ENCODE results near the gene KATNAL1.

Gene KATNAL1

GRCh38 chr13:30312904-30313303, 5.6 kb upstream of the KATNAL1 start:
- Histone ChIP-seq H3K9me3 (replicated peaks in 1 of 11) (peaks cover 0 to 12% (median 0%) of the 10 kb centered on the region in 11 experiments; a peak in 2 of 22 replicates), H3K4me1 (peaks cover 27 to 58% (median 54%) of the 10 kb centered on the region in 10 experiments), H3K27me3 (no peaks in the 10 kb centered on the region), H3K4me2 (peak overlapping the region; percentile 50 to 75 (median 62); a peak in 21 of 22 replicates), H3K9ac (no peak overlapping the region), H4K20me1 (no peaks in the 10 kb centered on the region; a peak in 2 of 22 replicates), H3K4me3 (no peak overlapping the region), H3K27ac (peak overlapping the region in 3 of 11 experiments; percentile 4 to 36 (median 19); a peak in 2 of 22 replicates), H3K36me3 (peaks cover 0 to 11% (median 0%) of the 10 kb centered on the region in 11 experiments; a peak in 3 of 22 replicates)
- TF ChIP-seq Cebpa-rat (IDR thresholded peaks at IDR 0.05): no peak

DNA sequence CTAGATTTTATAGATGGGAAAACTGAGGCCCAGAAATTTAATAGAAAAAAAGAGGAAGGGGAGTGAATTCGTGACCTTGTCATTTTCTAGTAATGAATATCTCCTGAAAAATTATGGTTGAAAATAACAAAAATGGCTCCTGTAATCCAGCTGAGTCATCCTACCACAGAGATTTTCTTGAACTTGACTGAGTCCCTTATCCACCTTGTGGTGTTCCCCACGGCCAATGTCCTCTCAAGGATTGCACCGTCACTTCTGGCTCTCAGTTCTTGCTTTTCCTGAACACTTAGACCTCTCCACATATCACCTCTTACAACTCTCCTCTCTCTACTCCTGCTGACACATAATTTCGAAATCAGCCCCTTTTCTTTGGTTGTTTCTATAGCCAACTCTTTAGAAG, 1.2 kb upstream of the KATNAL1 start:
- peak overlapping the region in 5 of 11 experiments; percentile 33 to 92 (median 88); a peak in 9 of 22 replicates for H3K27ac ChIP-seq
- no peak overlapping the region; a peak in 1 of 22 replicates for H3K9ac ChIP-seq
- peak overlapping the region; percentile 6 to 93 (median 84); a peak in 19 of 22 replicates for H3K4me2 ChIP-seq

DNA sequence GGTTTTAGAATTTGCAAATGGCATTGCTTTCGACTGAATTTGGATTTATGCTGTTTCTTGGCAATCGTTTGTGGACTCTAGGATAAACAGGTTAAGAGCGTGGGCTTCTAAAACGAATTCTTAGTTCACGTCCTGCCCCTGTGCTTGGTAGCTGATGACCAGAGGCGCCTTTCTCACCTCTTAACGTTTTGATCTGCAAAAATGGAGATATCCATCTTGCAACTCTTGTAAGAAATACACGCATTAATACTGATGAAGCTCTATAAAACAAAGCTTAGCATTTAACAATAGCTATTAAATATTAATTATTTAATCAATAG, 580 bp upstream of the KATNAL1 start:
- H3K27me3 ChIP-seq: no peaks in the 10 kb centered on the region
- H4K20me1 ChIP-seq: no peaks in the 10 kb centered on the region; a peak in 1 of 22 replicates
- H3K4me3 ChIP-seq: peak overlapping the region; percentile 88 to 98 (median 93)
- peaks cover 0 to 12% (median 0%) of the 10 kb centered on the region in 11 experiments; a peak in 2 of 22 replicates for H3K9me3 ChIP-seq (replicated peaks in 1 of 11)
- peak overlapping the region in 9 of 11 experiments; percentile 84 to 92 (median 90); a peak in 17 of 22 replicates for H3K27ac ChIP-seq
- H3K4me2 ChIP-seq: peak overlapping the region; percentile 70 to 94 (median 87)
- peaks cover 0 to 11% (median 0%) of the 10 kb centered on the region in 11 experiments; a peak in 2 of 22 replicates for H3K36me3 ChIP-seq
- H3K4me1 ChIP-seq: peaks cover 45 to 69% (median 65%) of the 10 kb centered on the region in 10 experiments
- no peak for TF ChIP-seq Cebpa-rat (IDR thresholded peaks at IDR 0.05)
- H3K9ac ChIP-seq: peak overlapping the region; percentile 83 to 94 (median 89); a peak in 20 of 22 replicates

More for the DNA sequence above, 1.2 kb upstream of the KATNAL1 start:
- Histone ChIP-seq H3K9me3 (replicated peaks in 1 of 11) (peaks cover 0 to 12% (median 0%) of the 10 kb centered on the region in 11 experiments; a peak in 2 of 22 replicates), H3K36me3 (peaks cover 0 to 11% (median 0%) of the 10 kb centered on the region in 11 experiments; a peak in 2 of 22 replicates), H3K4me3 (no peak overlapping the region), H3K4me1 (peaks cover 45 to 69% (median 67%) of the 10 kb centered on the region in 10 experiments), H4K20me1 (no peaks in the 10 kb centered on the region; a peak in 2 of 22 replicates), H3K27me3 (no peaks in the 10 kb centered on the region)
- TF ChIP-seq Cebpa-rat (IDR thresholded peaks at IDR 0.05): no peak

DNA sequence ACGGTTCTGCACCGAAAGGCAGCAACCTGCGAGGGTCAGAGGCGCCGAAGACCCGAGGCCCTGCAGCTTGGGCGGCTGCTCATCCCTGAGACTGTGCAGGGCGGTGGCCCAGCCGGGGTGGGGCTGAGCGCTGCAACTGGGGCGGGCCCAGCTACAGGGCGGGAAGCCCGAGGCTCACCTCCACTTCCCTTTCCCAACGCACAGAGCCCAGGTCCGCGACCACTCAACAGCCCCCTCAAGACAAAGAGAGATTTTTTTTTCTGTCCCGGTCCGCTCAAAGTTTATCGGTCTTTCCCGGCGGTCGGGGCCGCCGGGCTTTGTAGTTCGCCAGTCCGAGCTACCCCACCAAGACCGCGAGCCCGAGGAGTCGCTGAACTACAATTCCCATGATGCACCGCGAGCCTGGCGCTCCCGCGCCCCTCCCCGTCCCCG, 573 bp downstream of the KATNAL1 start:
- Histone ChIP-seq H3K4me2 (peak overlapping the region; percentile 72 to 93 (median 85)), H3K27me3 (no peaks in the 10 kb centered on the region), H3K4me1 (peaks cover 37 to 60% (median 54%) of the 10 kb centered on the region in 10 experiments), H3K27ac (peak overlapping the region; percentile 63 to 92 (median 89); a peak in 21 of 22 replicates), H3K36me3 (peaks cover 0 to 11% (median 0%) of the 10 kb centered on the region in 11 experiments; a peak in 2 of 22 replicates), H3K4me3 (peak overlapping the region; percentile 88 to 98 (median 93)), H3K9me3 (replicated peaks in 1 of 11) (peaks cover 0 to 12% (median 0%) of the 10 kb centered on the region in 11 experiments; a peak in 2 of 22 replicates), H3K9ac (peak overlapping the region; percentile 83 to 94 (median 89)), H4K20me1 (no peaks in the 10 kb centered on the region)
- no peak for TF ChIP-seq Cebpa-rat (IDR thresholded peaks at IDR 0.05)

DNA sequence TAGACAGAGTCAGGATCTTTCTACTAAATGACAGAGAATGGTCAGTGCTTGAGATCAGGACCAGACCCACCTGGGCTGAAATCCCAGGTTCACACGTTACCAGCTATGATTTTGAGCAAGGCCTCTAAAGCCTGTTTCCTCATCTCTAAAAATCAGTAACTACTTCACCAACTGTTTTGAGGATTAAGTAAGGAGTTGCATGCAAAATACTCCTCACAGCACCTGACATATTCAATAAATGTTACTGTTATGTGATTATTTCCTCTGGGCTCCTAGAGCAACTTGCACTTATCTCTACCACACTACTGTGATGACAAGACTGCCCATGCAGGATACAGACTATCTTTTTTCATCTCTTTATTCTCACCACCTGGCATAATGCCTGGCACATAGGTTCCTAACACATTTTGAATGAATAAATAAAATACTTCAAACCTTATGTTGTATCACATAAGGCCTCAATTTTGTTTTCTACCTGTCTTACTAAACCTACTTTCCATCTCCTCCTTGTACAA, 1.8 kb downstream of the KATNAL1 start:
- Histone ChIP-seq H3K36me3 (peaks cover 0 to 6% (median 0%) of the 10 kb centered on the region in 11 experiments; a peak in 3 of 22 replicates), H3K4me2 (peak overlapping the region; percentile 70 to 93 (median 79); a peak in 21 of 22 replicates), H3K9ac (peak overlapping the region in 4 of 11 experiments; percentile 10 to 94 (median 58); a peak in 3 of 22 replicates), H3K4me1 (peaks cover 31 to 54% (median 48%) of the 10 kb centered on the region in 10 experiments), H3K4me3 (peak overlapping the region in 3 of 10 experiments; percentile 90 to 98 (median 92); a peak in 3 of 20 replicates), H3K9me3 (replicated peaks in 1 of 11) (peaks cover 0 to 12% (median 0%) of the 10 kb centered on the region in 11 experiments; a peak in 3 of 22 replicates), H3K27me3 (no peaks in the 10 kb centered on the region), H4K20me1 (no peaks in the 10 kb centered on the region), H3K27ac (no peak overlapping the region)
- TF ChIP-seq Cebpa-rat (IDR thresholded peaks at IDR 0.05): no peak

- H4K20me1 ChIP-seq: 0 out of 22 replicates have a peak, but pooled peaks cover 0 to 4% (median 0%) of the 10 kb centered on the region in 11 experiments
- peaks cover 0 to 10% (median 7%) of the 10 kb centered on the region in 11 experiments; a peak in 12 of 22 replicates for H3K9me3 ChIP-seq (replicated peaks in 1 of 11)
- H3K27me3 ChIP-seq: no peaks in the 10 kb centered on the region
- TF ChIP-seq Cebpa-rat (IDR thresholded peaks at IDR 0.05): no peak
- H3K4me1 ChIP-seq: peaks cover 26 to 47% (median 41%) of the 10 kb centered on the region in 10 experiments
- H3K27ac ChIP-seq: no peak overlapping the region
- no peak overlapping the region for H3K9ac ChIP-seq
- H3K36me3 ChIP-seq: peaks cover 0 to 3% (median 0%) of the 10 kb centered on the region in 11 experiments; a peak in 2 of 22 replicates
- H3K4me2 ChIP-seq: peak overlapping the region in 4 of 11 experiments; percentile 8 to 36 (median 19); a peak in 6 of 22 replicates
- H3K4me3 ChIP-seq: no peak overlapping the region
These were observed 4.1 kb downstream of the KATNAL1 start for GRCh38 chr13:30303269-30303668.

GRCh38 chr13:30301827-30302226, 5.5 kb downstream of the KATNAL1 start:
- no peak overlapping the region for H3K4me2 ChIP-seq
- H3K4me3 ChIP-seq: no peak overlapping the region
- no peak overlapping the region for H3K27ac ChIP-seq
- H3K9ac ChIP-seq: no peak overlapping the region
- peaks cover 0 to 7% (median 2%) of the 10 kb centered on the region in 11 experiments; a peak in 6 of 22 replicates for H3K36me3 ChIP-seq
- 0 out of 22 replicates have a peak, but pooled peaks cover 0 to 4% (median 0%) of the 10 kb centered on the region in 11 experiments for H4K20me1 ChIP-seq
- H3K4me1 ChIP-seq: peaks cover 20 to 38% (median 34%) of the 10 kb centered on the region in 10 experiments
- no peaks in the 10 kb centered on the region for H3K27me3 ChIP-seq
- peaks cover 0 to 24% (median 13%) of the 10 kb centered on the region in 11 experiments; a peak in 16 of 22 replicates for H3K9me3 ChIP-seq (replicated peaks in 1 of 11)
- no peak for TF ChIP-seq Cebpa-rat (IDR thresholded peaks at IDR 0.05)

- Histone ChIP-seq H3K4me2 (no peak overlapping the region), H3K9me3 (replicated peaks in 1 of 11) (peaks cover 10 to 35% (median 21%) of the 10 kb centered on the region in 11 experiments; a peak in 18 of 22 replicates), H4K20me1 (0 out of 22 replicates have a peak, but pooled peaks cover 0 to 4% (median 0%) of the 10 kb centered on the region in 11 experiments), H3K4me3 (no peak overlapping the region), H3K4me1 (peaks cover 15 to 29% (median 24%) of the 10 kb centered on the region in 10 experiments), H3K36me3 (peaks cover 0 to 19% (median 12%) of the 10 kb centered on the region in 11 experiments; a peak in 13 of 22 replicates), H3K27ac (no peak overlapping the region), H3K27me3 (no peaks in the 10 kb centered on the region), H3K9ac (no peak overlapping the region)
- no peak for TF ChIP-seq Cebpa-rat (IDR thresholded peaks at IDR 0.05)
These were observed 6.8 kb downstream of the KATNAL1 start for GRCh38 chr13:30300596-30300995.
